Measurements from ENCODE around the gene DST.

The DST gene

GRCh38 chr6:56424542-56425083, 218.1 kb downstream of the DST start:
- DNase-seq = no peak

GRCh38 chr6:56424064-56424463, 218.6 kb downstream of the DST start:
- no peak for DNase-seq

- DNase-seq = no peak
Measured at GRCh38 chr6:56420296-56420695, 222.4 kb downstream of the DST start.

DNA sequence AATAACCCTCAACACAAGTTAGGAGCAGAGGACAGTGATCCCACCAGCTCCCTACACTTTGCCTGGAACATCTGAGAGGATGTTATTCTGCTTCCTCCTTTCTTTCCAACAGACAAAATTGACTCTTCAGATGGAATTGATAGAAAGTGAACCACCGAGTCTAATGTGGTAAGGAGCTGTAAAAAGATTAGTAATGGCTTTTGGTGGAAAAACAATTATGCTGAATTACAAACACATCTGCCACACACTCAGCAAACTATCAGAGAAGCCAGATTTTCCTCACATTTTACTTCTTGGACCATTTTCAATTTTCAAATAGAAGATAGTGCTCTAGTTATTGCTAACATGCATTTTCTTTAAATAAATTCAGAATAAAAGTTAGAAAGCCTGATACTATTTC, 223.5 kb downstream of the DST start:
- DNase-seq = no peak

DNA sequence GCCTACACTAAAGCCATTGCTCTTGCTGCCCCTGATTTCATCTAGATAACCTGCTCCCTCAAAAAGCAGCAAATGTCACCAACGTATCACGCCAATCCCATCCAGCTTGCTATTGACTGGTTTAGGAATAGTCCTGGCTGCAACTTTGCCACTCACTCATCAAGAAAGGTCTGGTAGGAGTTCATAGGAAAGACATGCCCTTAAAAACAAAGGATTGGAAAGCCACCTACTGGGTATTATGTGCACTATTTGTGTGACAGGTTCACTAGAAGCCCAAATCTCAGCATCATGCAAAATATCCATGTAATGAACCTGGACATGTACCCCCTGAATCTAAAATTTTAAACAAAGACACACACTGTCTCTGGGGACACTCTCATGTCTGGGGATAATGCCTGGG, 224.9 kb downstream of the DST start:
- DNase-seq = no peak

DNA sequence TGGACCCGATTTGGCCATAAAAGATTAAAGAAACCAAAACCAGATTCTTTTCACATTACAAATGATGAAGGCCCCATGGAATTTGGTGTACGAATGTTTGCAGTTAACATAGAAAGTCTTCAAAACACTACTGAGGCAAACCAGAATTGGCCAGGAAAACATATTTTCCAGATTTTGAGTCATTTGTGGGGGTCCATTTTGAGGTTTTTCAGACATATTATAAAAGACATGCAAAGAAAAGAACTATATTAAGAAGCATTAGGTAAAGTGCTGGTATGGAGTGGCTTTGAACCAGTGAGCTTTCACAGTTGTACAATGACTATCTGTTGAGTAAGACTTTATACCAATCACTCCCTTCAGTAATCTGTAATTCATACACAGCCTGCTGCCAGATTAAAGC, 226.4 kb downstream of the DST start:
- DNase-seq = no peak

- no peak for DNase-seq
Measured at GRCh38 chr6:56408976-56409375, 233.7 kb downstream of the DST start.

All from KG1 (cell line).